Calu3 (cell line): ENCODE measurements around the gene KCNE3. TPM values are rescaled to one million over a fixed set of nuclear protein-coding genes. Genes with fewer than 3 reads are reported as not detected.

ENCODE experiments used
- BruUV-seq: library from RNA; stranded (reverse); fragments of 400-500 nt; replicated peaks from 2 replicates; lab custom pipeline; 2021; lab: Mats Ljungman, UMichigan
- CTCF ChIA-PET: fragments of 300-600 bp; sonication (Branson Sonifier 250); formaldehyde crosslinking; loops from one replicate; lab custom pipeline; 2022; ENCODE audit warnings: antibody characterized with exemption; lab: Charles Lee
- DNase-seq: peaks from one replicate; pipeline ENCODE4 v3.0.0; 2022
- H3K27ac Mint-ChIP-seq: one replicate; pipeline ENCODE4 v1.8.0; 2022; ENCODE audit warnings: mixed read lengths; ENCODE audit not compliant: unreplicated experiment
- H3K27me3 Mint-ChIP-seq: one replicate; pipeline ENCODE4 v1.8.0; 2022; ENCODE audit warnings: mixed read lengths; ENCODE audit not compliant: unreplicated experiment
- H3K36me3 Mint-ChIP-seq: one replicate; pipeline ENCODE4 v1.8.0; 2022; ENCODE audit warnings: mild to moderate bottlenecking, moderate library complexity, mixed read lengths; ENCODE audit not compliant: insufficient read depth, unreplicated experiment
- H3K4me1 Mint-ChIP-seq: one replicate; pipeline ENCODE4 v1.8.0; 2022; ENCODE audit warnings: mild to moderate bottlenecking, low read depth, mixed read lengths; ENCODE audit not compliant: unreplicated experiment
- H3K4me3 Mint-ChIP-seq: one replicate; pipeline ENCODE4 v1.8.0; 2022; ENCODE audit warnings: mild to moderate bottlenecking, low read depth, moderate library complexity, mixed read lengths; ENCODE audit not compliant: unreplicated experiment
- H3K9me3 Mint-ChIP-seq: one replicate; pipeline ENCODE4 v1.8.0; 2022; ENCODE audit warnings: low read depth, mixed read lengths; ENCODE audit not compliant: unreplicated experiment
- intact Hi-C: fragments of 100-400 bp; cut with micrococcal nuclease; formaldehyde crosslinking; loops from one replicate; pipeline ENCODE4 v1.10.0; 2022; ENCODE audit not compliant: unreplicated experiment
- total RNA-seq: library from RNA; stranded (reverse); gene quantifications from 2 replicates; pipeline ENCODE4 v1.2.3, GENCODE V29; 2022
- TF ChIP-seq, protein P1 (sequence below): fragments of 200-600 bp; IDR thresholded peaks from one replicate; pipeline ENCODE4 v1.8.0; 2022; ENCODE audit warnings: antibody characterized with exemption; ENCODE audit not compliant: unreplicated experiment

The KCNE3 gene
- total RNA-seq, 1 experiment from 2014 or later: 1.5 TPM

DNA sequence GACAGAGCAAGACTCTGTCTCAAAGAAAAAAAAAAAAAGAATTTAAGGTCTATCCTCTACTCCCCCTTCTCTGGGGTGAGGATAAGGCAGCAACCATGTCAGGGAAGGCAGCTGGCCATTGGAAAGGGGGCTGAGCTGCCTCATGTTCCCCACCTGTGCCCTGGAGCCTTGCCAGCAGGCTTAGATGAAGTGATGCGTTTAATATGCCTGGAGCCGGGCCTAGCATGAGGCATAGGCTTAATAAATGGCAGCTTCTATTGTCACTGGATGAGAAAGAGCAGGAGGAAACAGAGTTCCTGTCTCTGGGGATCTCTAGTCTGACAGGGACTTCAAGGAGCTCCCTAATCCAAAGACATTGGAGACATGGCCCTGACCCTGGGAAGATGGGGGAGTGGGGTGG, 3.2 kb upstream of the KCNE3 start:
- H3K27ac Mint-ChIP-seq: no peak overlapping the region
- H3K4me3 Mint-ChIP-seq: no peak overlapping the region
- H3K9me3 Mint-ChIP-seq: no peaks in the 10 kb centered on the region
- BruUV-seq: no TSS peak
- no peaks in the 10 kb centered on the region for H3K36me3 Mint-ChIP-seq
- TF ChIP-seq, protein P1, sequence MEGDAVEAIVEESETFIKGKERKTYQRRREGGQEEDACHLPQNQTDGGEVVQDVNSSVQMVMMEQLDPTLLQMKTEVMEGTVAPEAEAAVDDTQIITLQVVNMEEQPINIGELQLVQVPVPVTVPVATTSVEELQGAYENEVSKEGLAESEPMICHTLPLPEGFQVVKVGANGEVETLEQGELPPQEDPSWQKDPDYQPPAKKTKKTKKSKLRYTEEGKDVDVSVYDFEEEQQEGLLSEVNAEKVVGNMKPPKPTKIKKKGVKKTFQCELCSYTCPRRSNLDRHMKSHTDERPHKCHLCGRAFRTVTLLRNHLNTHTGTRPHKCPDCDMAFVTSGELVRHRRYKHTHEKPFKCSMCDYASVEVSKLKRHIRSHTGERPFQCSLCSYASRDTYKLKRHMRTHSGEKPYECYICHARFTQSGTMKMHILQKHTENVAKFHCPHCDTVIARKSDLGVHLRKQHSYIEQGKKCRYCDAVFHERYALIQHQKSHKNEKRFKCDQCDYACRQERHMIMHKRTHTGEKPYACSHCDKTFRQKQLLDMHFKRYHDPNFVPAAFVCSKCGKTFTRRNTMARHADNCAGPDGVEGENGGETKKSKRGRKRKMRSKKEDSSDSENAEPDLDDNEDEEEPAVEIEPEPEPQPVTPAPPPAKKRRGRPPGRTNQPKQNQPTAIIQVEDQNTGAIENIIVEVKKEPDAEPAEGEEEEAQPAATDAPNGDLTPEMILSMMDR: no peak
- intact Hi-C loops: no loop called here
- CTCF ChIA-PET: interaction anchor here (0.7 kb wide), 1 partner anchor 61 kb away, joined by 3 read pairs; no protein-coding TSS in a partner anchor
- no peak for DNase-seq
- H3K4me1 Mint-ChIP-seq: peaks cover 8% of the 10 kb centered on the region
- H3K27me3 Mint-ChIP-seq: no peaks in the 10 kb centered on the region

DNA sequence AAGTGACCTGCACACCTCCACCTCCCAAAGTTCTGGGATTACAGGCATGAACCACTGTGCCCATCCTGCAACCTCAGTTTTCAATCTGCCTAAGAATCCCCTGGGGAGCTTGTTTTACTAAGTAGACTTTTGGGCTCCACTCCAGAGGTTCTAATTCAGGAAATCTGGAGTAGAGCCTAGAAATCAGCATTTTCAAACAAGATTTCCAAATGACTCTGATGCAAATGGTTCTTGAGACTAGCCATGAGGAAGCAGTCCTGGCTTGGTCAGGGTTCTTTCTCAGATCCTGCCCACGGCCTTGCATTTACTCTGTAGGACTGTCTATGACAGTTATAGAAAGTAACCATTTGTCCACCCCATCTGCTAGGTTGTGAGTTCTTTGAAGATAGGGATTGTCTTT, 1.6 kb upstream of the KCNE3 start:
- no peak for DNase-seq
- Mint-ChIP-seq H3K4me1 (peaks cover 22% of the 10 kb centered on the region), H3K27me3 (peaks cover 15% of the 10 kb centered on the region), H3K36me3 (no peaks in the 10 kb centered on the region), H3K4me3 (no peak overlapping the region), H3K27ac (no peak overlapping the region), H3K9me3 (no peaks in the 10 kb centered on the region)
- BruUV-seq: no TSS peak
- intact Hi-C loops: no loop called here
- CTCF ChIA-PET: no interaction called here
- TF ChIP-seq, protein P1: no peak

DNA sequence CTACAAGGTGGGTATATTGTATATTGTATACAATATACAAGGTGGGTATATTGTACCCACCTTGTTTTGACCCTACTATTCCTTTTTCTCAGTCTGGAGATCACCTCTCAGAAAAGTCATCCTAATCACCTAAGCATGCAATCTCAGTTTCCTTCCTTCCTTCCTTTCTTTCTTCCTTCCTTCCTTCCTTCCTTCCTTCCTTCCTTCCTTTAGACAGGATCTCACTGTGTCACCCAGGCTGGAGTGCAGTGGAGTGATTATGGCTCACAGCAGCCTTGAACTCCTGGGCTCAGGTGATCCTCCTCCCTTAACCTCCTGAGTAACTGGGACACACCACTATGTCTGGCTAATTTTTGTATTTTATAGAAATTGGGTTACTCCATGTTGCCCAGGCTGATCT, 1.2 kb upstream of the KCNE3 start:
- Mint-ChIP-seq H3K9me3 (no peaks in the 10 kb centered on the region), H3K4me1 (peaks cover 22% of the 10 kb centered on the region), H3K36me3 (no peaks in the 10 kb centered on the region), H3K27me3 (peaks cover 15% of the 10 kb centered on the region), H3K27ac (no peak overlapping the region), H3K4me3 (no peak overlapping the region)
- TF ChIP-seq, protein P1: no peak
- no peak for DNase-seq
- no TSS peak for BruUV-seq
- intact Hi-C loops: no loop called here
- CTCF ChIA-PET: no interaction called here

DNA sequence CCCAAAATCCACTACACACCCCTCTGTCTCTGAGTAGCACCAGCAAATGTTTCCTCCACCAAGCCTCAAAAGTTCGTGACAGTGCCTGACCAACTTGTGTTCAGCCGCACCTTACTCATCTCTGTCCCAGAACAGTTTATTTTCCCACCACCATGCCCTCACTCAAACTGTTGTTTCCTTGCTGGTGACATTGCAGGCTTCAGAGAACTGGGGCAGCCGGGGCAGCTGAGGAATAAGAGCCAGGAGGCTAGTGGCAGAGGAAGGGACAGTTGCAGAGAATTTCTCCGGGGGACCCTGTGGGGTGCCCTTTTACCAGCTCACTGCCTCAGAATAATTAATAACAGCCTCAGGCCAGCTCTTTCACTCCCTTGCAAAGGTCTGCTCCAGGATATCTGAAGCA, 709 bp upstream of the KCNE3 start:
- BruUV-seq: no TSS peak
- Mint-ChIP-seq H3K9me3 (no peaks in the 10 kb centered on the region), H3K4me1 (peaks cover 22% of the 10 kb centered on the region), H3K36me3 (no peaks in the 10 kb centered on the region), H3K4me3 (peak overlapping the region; percentile 66), H3K27ac (no peak overlapping the region), H3K27me3 (peaks cover 15% of the 10 kb centered on the region)
- CTCF ChIA-PET: no interaction called here
- TF ChIP-seq, protein P1: no peak
- DNase-seq: no peak
- intact Hi-C loops: no loop called here
